T-helper 1 cell treated with Interleukin-12 subunit alpha and Interleukin-12 subunit beta and Interleukin-4 antibody, amounts not matched to agents 30 ng/mL and 1 ng/mL, for 36 hours (primary cell): ENCODE data around the gene CNPY4. TPM values are rescaled to one million over a fixed set of nuclear protein-coding genes. Genes with fewer than 3 reads are reported as not detected.

Source experiments
- intact Hi-C: fragments of 100-400 bp; cut with micrococcal nuclease; formaldehyde crosslinking; loops from one replicate; pipeline ENCODE4 v1.15.1; 2024
- total RNA-seq: library from RNA; stranded (reverse); gene quantifications from 2 replicates; pipeline ENCODE4 v1.2.3, GENCODE V29; 2022

CNPY4 gene
- total RNA-seq, 1 donor from 2014 or later: 37.0 TPM

DNA sequence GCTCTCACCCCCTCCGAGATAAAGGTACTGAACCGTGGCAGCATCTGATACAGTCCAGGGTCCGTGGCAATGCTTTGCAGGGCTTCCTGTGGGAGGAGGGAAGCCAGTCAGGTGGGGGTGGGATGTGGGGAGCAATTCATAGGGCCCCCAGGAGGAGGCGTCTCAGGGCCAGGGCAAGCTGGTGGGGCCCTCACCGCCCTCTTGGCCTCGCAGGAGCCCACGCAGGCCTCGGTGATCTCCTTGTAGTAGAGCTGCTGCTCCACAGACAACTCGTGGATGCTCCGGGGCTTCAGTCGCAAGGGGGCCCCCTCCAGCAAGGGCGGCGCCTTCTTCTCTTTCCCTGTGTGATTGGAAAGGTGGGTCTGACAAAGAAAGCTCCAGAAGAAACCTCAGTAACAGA lies 7.5 kb upstream of the CNPY4 start:
- intact Hi-C loops: no loop called here

DNA sequence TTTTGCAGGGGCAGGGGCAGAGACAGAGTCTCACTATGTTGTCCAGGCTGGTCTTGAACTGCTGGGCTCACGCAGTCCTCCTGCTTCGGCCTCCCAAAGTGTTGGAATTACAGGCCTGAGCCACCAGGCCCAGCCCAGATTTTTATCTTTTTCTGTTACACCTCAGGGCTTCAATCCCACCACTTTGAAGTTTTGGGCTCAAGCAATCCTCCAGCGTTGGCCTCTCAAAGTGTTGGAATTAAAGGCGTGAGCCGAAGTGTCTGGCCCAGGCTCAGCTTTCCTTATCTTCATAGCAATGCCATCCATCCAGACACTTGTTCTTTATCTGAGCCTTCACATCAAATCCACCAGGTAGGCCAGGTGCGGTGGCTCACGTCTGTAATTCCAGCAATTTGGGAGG lies 4.4 kb upstream of the CNPY4 start:
- intact Hi-C loops: no loop called here

DNA sequence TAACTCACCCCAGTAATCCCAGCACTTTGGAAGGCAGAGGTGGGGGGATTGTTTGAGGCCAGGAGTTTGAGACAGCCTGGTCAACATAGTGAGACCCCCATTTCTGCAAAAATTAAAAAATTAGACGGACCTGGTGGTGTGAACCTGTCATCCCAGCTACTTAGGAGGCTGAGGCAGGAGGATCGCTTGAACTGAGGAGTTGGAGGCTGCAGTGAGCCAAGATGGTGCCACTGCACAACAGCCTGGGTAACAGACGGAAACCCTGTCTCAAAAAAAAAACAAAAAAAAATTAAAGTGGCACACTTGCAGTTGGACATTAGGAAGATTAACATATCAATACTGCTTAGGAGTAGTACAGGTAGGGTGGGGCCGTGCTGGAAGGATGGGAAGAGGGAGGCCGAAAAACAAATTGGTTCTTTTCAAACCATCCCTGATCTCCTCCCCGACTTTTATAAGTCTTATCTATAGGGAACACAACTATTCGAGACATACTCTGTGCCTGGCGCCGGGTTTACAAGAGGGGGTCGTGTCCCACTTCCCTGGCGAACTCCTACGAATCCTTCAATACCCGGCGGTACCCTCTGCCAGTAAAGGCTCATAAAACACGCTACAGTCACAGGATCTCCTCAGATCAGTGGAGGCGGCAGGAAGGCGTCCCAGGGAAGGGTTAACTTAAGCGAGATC lies 904 bp upstream of the CNPY4 start:
- intact Hi-C loops: loop anchor here (1.0 to 2.0 kb wide), 10 partner anchors 9 to 468 kb away; partner anchors contain the start of genes AGFG2, AP4M1, COPS6 and FBXO24

DNA sequence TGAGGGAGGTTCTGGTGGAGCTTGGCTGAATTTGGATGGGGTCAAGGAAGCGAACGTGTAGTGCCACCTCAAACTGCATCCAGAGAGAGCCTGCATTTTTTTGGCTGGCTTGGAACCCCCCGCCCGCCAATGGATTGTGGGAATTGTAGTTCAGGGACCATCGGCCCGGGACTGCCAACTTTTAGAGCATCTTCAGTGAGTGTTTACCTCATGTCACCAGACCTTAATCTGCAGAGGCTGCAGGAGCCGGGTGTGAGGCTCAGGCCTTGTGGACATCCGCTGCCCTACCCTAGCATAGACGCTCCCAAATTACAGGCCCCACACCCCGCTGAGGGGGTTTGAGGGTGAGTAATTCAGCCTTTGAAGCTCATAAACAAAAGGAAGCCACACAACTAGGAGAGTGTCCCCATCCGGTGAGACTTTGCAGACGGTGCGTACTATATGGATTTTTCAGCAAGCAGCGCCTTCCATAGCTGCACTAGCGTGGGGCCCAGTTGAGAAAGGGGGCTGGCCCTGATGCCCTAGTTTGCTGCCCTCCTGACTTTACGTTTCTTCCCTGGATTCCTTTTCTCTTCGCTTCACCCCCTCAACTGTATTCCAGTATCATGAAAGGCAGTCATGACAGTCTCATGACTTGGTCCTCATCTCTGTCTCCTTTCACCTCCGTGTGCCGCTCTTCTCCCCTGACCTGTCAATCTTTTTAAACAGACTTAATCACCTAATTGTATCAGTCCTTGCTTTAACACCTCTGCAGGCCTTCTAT lies 717 bp downstream of the CNPY4 start:
- intact Hi-C loops: loop anchor here (1.0 to 10.0 kb wide), 12 partner anchors 7 to 555 kb away; partner anchors contain the start of genes AGFG2, AP4M1, COPS6 and FBXO24

DNA sequence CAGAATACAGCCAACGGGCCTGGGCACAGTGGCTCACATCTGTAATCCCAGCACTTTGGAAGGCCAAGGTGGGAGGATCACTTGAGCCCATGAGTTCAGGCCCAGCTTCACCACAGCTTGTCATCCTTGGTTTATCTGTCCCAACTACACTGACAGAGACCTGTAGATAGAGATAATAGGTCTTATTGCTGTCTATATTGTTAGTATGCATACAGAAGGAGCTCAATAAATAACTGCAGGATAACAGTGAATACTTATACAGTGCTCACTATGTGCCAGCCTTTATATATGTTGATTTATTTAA lies 1.3 kb downstream of the CNPY4 start:
- intact Hi-C loops: loop anchor here (1.0 to 10.0 kb wide), 2 partner anchors 308 to 554 kb away; partner anchors contain the start of genes GNB2 and ZCWPW1

DNA sequence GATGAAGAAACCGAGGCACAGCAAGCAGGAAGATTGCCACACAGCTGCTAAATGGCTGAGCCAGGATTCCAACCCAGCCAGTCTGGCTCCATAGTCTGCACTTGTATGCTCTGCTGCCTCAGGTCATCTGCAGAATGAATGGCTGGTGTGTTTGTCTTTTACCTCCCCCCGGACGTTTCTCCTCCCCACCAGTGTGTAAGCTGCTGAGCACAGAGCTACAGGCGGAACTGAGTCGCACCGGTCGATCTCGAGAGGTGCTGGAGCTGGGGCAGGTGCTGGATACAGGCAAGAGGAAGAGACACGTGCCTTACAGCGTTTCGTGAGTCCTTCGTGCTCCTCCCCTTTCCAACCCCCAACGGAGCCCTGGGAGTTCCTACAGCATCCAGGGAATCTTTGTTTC lies 2.6 kb downstream of the CNPY4 start:
- intact Hi-C loops: loop anchor here (10.0 kb wide), 1 partner anchor 553 kb away; the partner anchor contains the start of gene GNB2

DNA sequence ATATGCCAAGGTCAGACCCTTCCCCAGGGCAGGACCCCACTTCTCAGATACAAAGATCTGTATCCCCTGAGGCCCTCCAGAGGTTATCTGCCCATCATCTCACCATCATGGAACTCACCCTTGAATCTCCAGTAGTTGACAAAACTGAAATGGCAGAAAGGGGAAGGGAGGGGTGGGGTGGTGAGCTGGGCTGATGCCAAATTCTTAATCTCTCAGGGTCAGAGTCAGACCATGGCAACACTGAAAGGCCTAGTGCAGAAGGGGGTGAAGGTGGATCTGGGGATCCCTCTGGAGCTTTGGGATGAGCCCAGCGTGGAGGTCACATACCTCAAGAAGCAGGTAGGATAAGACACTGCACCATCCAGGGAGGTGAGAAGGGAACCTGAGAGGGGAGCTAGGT lies 3.1 kb downstream of the CNPY4 start:
- intact Hi-C loops: loop anchor here (10.0 kb wide), 1 partner anchor 552 kb away; the partner anchor contains the start of gene GNB2

DNA sequence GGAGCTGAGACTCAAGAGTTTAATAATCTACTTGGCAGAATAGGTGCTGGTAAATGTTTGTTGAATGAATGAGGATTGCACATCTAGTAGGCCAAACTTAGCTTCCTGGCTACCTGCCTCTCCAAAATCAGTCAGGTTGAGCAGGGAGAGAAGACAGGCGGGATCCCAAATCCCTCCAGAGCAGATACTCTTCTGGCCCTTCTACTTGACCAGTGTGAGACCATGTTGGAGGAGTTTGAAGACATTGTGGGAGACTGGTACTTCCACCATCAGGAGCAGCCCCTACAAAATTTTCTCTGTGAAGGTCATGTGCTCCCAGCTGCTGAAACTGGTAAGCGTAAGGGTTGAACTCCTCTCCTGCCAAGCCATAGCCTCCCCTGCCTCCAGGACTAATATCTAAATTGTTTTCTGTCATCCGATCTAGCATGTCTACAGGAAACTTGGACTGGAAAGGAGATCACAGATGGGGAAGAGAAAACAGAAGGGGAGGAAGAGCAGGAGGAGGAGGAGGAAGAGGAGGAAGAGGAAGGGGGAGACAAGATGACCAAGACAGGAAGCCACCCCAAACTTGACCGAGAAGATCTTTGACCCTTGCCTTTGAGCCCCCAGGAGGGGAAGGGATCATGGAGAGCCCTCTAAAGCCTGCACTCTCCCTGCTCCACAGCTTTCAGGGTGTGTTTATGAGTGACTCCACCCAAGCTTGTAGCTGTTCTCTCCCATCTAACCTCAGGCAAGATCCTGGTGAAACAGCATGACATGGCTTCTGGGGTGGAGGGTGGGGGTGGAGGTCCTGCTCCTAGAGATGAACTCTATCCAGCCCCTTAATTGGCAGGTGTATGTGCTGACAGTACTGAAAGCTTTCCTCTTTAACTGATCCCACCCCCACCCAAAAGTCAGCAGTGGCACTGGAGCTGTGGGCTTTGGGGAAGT lies 5.1 kb downstream of the CNPY4 start:
- intact Hi-C loops: loop anchor here (10.0 kb wide), 1 partner anchor 550 kb away; the partner anchor contains the start of gene GNB2

DNA sequence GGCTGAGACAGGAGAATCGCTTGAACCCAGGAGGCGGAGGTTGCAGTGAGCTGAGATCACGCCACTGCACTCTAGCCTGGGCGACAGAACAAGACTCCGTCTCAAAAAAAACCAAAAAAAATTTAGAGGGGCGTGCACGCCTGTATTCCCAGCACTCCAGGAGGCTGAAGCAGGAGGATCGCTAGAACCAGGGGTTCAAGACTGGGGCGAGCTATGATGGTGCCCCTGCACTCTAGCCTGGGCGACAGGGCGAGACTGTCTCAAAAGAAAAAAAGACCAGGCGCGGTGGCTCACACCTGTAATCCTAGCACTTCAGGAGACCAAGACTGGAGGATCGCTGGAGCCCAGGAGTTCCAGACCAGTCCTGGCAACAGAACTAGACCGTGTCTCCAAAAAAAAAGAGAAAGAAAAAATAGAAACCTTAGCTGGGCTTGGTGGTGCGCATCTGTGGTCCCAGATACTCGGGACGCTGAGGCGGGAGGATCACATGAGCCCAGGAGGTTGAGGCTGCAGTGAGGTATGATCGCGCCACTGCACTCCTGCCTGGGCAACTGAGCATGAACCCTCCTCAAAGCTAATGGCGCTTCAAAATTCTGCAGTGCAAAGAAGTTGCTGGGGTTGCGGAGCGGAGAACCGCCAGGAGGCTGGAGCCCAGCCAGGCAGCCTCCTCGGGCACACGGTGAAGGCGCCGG lies 7.0 kb downstream of the CNPY4 start:
- intact Hi-C loops: loop anchor here (1.0 to 10.0 kb wide), 5 partner anchors 22 to 548 kb away; partner anchors contain the start of genes GNB2, LAMTOR4, MEPCE and ZCWPW1

DNA sequence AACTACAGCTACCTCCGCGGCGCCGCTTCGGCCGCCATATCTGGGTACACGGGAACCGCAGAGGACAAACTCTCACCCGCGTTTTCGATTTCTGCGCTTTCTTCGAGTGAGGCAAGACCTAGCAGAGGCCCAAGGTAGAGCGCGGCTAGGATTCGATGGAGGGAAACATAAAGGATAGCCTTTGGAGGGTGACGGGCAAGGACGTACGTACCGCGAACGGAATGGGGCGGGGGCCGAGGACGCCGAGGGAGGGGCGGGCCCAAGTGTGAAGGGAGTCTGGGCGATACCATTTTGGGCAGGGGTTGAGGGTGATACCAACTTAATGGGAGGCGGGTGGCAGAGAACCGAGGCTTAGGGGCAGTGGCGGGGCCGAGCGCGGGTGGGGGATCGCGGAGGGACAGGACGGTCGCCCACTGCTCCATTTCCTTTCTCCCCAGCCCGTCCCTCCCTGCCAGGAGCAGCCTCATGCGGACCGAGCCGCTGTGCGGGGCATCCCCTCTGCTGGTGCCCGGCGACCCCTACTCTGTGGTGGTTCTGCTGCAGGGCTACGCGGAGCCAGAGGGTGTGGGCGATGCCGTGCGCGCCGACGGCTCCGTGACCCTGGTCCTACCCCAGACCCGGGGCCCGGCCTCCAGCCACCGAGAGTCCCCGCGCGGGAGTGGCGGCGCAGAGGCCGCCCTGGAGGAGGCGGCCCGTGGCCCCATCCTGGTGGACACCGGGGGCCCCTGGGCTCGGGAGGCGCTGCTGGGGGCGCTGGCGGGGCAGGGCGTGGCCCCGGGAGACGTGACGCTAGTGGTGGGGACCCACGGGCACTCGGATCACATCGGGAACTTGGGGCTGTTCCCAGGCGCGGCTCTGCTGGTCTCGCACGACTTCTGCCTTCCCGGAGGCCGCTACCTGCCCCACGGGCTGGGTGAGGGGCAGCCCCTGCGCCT lies 7.8 kb downstream of the CNPY4 start, which contains the start of gene MBLAC1:
Gene MBLAC1 (plus strand): TSS at position 37 of the 935 bp plus-strand sequence. CDS start 429 bp downstream, at position 466.
- intact Hi-C loops: loop anchor here (1.0 to 10.0 kb wide), 8 partner anchors 8 to 548 kb away; partner anchors contain the start of genes CNPY4, GNB2, LAMTOR4 and MEPCE

DNA sequence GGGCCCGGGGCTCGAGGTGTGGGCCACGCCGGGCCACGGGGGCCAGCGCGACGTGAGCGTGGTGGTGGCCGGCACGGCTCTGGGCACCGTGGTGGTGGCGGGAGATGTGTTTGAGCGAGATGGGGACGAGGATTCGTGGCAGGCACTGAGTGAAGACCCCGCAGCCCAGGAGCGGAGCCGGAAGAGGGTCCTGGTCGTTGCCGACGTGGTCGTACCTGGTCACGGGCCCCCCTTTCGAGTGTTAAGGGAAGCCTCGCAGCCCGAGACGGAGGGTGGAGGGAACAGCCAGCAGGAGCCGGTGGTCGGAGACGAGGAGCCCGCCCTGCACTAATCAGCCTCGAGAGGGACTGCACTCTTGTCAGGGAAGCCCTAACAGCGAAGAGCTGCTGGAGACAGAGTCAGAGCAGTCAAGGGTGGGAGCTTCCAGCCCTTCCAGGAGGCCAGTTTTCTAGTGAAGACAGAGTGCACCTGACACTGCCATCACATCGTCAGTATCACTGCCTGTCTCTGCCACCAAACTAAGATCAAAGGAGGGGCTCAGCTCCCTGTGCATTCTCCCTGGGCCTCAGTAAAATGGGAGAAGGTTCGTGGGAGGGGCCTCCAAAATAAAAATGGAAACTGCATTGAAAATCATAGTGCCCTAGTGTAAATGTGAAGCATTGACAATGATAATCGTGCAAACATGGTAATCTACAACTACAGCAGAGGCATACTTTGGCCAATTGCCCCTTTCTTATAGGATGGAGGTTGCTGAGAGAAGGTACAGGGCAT lies 8.6 kb downstream of the CNPY4 start:
- intact Hi-C loops: loop anchor here (1.0 to 10.0 kb wide), 5 partner anchors 9 to 547 kb away; partner anchors contain the start of genes CNPY4, GNB2, MEPCE and TAF6

DNA sequence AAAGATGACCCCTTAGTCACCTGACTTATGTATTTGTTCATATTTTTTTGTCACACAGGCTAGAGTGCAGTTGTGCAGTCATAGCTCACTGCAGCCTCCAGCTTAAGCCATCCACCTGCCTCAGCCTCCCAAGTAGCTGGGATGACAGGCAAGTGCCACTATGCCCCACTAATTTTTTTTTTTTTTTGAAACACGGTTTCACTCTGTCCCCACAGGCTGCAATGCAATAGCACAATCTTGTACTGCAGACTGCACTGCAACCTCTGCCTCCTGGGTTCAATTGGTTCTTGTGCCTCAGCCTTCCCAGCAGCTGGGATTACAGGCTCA lies 9.2 kb downstream of the CNPY4 start:
- intact Hi-C loops: loop anchor here (10.0 kb wide), 1 partner anchor 546 kb away; the partner anchor contains the start of gene GNB2

DNA sequence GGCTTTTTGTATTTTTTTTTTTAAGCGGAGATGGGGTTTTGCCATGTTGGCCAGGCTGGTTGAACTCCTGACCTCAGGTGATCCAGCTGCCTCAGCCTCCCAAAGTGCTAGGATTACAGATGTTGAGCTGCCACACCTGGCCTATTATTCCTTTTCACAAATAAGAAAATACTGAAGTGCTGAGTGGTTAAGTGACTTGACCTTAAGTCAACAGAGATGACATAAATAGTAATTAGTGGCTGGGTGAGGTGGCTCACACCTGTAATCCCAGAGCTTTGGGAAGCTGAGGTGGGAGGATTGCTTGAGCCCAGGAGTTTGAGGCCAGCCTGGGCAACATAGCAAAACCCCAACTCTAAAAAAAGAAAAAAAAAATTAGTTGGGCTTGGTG lies 10.8 kb downstream of the CNPY4 start:
- intact Hi-C loops: loop anchor here (5.0 kb wide), 1 partner anchor 142 kb away; no protein-coding TSS in a partner anchor

DNA sequence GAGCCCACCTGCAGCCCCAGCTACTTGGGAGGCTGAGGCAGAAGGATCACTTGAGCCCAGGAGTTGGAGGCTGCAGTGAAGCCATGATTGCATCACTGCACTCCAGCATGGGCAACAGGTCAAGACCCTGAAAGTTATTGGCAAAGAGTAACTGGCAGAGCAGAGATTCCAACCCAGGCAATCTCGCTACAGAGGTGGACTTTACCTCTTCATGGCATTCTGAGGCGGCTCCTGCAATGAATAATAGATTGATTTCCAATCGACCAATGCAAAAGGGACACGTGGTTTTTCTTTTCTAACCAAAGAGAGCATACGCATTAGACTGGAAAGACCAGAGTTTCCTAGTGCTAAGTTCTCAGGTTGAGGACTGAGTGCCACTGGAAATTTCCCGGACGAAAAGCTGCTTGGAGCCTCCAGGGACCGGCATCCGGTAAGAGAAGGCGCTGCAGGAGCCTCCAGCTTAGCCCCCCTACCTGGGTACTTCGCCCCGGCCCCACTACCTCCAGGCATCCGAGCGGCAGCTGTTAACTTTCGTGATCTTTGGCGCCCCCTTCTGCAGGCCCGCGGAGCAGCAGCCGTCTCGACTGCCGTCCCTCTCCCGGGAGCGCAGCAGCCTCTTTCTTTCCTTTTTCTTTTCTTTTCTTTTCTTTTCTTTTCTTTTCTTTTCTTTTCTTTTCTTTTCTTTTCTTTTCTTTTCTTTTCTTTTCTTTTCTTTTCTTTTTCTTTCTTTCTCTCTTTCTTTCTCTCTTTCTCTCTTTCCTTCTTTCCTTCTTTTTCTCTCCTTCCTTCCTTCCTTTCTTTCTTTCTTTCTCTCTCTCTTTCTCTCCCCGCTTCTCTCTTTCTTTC lies 11.4 kb downstream of the CNPY4 start:
- intact Hi-C loops: loop anchor here (1.0 to 5.0 kb wide), 4 partner anchors 17 to 152 kb away; partner anchors contain the start of gene LAMTOR4

DNA sequence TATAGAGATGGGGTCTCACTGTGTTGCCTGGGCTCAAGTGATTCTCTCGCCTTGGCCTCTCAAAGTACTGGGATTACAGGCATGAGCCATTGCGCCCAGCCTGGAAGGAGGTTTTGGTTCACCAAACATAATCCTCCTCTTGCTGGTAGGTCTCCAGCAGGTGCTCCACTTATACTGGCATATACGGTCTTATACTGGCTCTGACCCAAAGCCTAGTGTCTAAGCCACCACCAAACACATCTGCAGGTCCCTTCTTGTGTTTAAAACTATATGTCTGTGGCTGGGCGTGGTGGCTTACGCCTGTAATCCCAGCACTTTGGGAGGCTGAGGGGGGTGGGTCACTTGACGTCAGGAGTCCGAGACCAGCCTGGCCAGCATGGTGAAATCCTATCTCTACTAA lies 12.7 kb downstream of the CNPY4 start:
- intact Hi-C loops: loop anchor here (1.0 to 5.0 kb wide), 8 partner anchors 77 to 318 kb away; partner anchors contain the start of gene ZCWPW1

DNA sequence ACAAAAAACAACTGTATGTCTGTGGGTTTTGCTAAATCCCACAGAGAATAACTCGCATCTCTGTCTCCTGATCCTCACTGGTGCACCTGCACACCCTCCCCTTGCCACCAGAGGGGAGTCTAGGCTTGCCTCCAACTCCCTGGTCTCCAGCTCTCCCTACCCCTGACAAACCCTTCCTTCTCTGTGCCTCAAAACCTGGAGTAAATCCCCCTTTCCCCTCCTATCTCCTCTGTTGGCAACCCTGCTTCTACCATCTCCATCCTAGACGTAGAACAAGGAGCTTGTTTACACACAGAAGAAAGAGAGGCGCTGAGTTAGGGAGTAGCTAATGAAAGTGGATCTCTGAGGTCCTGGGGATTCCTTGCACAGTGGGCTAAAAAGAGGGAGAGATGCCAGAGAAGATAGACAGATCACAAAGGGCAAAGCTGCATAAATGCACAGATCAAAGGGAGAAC lies 13.3 kb downstream of the CNPY4 start:
- intact Hi-C loops: loop anchor here (1.0 to 5.0 kb wide), 8 partner anchors 76 to 318 kb away; partner anchors contain the start of gene ZCWPW1
